ENCODE measurements around the gene GSS.
"Not testable (repeated sequence)": the region's sequence is repeated elsewhere in the genome, so short reads cannot be mapped to it uniquely, and the experiment has no call there.

The GSS gene

GRCh38 chr20:34907616-34908469 lies 47.8 kb downstream of the GSS start:
- DNase-seq (ENCODE audit: low spot score) = peak; percentile 90

DNA sequence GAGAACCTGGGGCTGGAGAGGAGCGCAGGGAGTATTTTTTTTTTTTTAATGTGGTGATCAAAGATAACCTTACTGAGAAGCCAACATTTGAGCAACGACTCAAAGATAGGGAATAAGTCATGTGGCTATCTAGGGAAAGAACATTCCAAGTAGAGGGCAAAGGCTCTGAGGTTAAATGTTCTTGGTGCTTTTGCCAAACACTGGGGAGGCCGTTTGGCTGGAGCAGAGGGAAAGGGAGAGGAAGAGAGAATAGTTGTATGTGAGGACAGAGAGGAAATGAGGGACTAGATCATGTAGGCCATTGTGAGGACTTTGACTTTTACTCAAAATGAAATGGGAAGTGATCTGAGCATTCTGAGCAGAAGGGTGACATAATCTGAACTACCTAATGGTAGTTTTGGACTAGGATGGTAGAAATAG lies 51.4 kb downstream of the GSS start:
- DNase-seq (ENCODE audit: low spot score) = no peak

GRCh38 chr20:34898731-34899130 lies 56.9 kb downstream of the GSS start:
- not testable (repeated sequence) for DNase-seq (ENCODE audit: low spot score)

- not testable (repeated sequence) for DNase-seq (ENCODE audit: low spot score)
These were observed 57.5 kb downstream of the GSS start for GRCh38 chr20:34898129-34898528.

- no peak for DNase-seq (ENCODE audit: low spot score)
These were observed 59.5 kb downstream of the GSS start for GRCh38 chr20:34896086-34896621.

DNA sequence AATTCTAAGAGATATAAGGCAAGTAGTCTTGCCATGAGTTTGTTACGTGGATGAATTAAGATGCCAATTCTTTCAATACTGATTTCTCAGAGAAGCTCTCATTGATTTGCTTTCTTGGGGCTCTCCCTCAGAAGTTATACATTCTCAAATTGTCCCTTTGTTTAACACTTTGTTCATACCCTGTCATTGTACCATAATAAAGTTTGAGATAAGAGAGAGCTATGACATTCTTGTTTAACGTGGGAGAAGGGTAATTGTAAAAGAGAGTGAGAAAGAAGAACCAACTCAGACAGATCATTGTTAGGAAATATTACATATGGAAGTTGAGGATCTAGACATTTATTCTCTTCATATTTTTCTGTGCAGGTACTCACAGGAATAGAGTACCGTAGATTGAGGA lies 60.1 kb downstream of the GSS start:
- no peak for DNase-seq (ENCODE audit: low spot score)

DNA sequence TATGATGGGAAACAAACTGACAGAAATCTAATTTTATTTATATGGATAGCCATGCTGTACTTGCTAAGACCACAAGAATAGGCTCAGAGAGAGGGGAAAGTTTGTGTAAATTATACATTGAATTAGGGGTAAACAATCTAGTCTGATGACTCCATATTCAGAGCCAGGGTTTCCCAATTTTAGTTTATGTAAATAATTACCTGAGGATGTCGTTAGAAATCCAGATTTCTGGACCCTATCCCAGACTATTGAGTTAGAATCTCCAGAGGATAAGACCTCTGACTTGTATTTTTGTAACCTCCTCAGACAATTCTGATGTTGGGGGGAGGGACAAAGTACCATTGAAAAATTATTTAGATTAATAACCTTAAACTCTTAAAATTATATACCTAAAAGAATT lies 60.9 kb downstream of the GSS start:
- DNase-seq (ENCODE audit: low spot score) = no peak

- no peak for DNase-seq (ENCODE audit: low spot score)
These were observed 62.9 kb downstream of the GSS start for GRCh38 chr20:34892671-34893070.

GRCh38 chr20:34891166-34892062 lies 64.2 kb downstream of the GSS start:
- peak; percentile 69 for DNase-seq (ENCODE audit: low spot score)

DNA sequence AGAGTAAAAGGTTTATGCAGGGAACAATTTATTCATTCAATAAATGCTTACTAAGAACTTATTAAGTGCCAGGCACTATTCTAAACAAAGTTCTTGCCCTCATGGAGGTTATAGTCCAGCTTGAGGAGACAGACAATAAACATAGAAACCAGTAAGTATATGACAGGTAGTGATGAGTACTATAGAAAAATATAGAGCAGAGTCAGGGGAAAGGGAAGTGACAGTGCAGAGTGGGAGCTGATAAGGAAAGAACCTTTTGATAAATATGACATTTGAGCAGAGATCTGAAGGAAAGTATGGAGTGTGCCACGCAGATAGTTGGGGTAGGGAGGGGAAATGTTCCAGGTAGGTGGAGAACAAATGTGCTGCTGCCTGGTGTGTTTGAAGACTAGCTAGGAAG lies 67.1 kb downstream of the GSS start:
- DNase-seq (ENCODE audit: low spot score) = no peak

GRCh38 chr20:34887023-34887422 lies 68.6 kb downstream of the GSS start:
- no peak for DNase-seq (ENCODE audit: low spot score)

DNA sequence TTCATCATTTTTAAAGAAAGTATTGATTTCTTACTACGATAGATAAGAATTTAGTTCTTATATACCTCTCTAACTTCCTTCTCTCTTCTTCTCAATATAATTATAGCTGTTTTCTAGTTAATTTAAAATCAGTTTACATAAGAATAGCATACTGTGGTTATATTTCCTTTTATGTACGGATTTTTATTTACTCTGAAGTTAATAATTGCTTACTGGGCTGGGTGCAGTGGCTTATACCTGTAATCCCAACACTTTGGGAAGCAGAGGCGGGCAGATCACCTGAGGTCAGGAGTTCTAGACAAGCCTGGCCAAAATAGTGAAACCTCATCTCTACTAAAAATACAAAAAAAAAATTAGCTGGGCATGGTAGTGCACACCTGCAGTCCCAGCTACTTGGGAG lies 69.5 kb downstream of the GSS start:
- no peak for DNase-seq (ENCODE audit: low spot score)

- DNase-seq (ENCODE audit: low spot score) = no peak
These were observed 71.3 kb downstream of the GSS start for GRCh38 chr20:34884260-34884659.

DNA sequence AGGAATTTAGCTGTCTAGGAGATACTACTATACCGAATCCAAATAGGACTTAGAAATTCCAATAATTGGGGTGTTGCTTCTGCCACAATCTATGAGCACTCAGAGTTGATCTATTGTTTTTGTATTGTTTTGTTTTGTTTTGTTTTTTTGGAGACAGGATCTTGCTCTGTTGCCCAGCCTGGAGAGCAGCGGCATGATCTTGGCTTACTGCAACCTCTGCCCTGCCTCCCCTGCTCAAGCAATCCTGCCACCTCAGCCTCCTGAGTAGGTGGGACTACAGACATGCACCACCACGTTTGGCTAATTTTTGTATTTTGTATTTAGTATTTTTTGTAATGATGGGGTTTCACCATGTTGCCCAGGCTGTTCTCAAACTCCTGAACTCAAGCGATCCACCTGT lies 71.8 kb downstream of the GSS start:
- DNase-seq (ENCODE audit: low spot score) = no peak

DNA sequence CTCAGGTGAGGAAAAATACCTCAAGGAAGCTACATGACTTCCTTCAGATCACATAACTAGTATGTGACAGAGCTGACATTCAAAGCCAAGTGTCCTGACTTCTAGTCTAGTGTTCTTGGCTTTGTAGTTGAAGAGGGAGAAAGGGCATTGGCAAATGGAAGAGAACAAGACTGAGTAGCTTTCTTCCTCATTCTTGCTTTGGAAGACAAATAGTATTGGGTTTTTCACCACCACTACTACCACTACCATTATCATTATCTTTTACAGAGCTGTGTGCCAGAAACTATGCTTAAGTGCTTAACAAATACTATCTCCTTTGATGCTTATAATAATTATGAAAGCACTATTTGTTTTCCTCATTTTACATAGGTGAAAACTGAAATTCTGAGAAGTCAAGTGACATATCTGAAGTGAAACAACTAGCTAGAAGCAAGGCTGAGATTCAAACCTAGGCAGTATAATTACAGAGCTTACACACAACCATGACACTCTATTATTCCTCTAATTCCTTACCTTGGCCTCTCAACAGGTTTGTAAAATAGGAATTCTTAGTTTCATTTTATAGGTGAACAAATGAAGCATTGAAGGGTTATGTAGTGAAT lies 72.4 kb downstream of the GSS start:
- no peak for DNase-seq (ENCODE audit: low spot score)

GRCh38 chr20:34881689-34882088 lies 73.9 kb downstream of the GSS start:
- no peak for DNase-seq (ENCODE audit: low spot score)

DNA sequence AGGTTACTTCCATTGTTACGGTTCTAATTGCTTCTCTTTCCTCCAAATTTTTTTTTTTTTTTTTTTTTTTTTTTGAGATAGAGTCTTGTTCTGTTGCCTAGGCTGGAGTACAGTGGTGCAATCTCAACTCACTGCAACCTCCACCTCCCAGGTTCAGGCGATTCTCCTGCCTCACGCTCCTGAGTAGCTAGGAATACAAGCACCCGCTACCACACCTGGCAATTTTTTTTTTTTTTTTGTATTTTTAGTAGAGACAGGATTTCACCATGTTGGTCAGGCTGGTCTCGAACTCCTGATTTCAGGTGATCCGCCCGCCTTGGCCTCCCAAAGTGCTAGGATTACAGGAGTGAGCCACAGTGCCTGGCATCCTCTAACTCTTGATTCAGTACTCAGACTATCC lies 74.6 kb downstream of the GSS start:
- not testable (repeated sequence) for DNase-seq (ENCODE audit: low spot score)

DNA sequence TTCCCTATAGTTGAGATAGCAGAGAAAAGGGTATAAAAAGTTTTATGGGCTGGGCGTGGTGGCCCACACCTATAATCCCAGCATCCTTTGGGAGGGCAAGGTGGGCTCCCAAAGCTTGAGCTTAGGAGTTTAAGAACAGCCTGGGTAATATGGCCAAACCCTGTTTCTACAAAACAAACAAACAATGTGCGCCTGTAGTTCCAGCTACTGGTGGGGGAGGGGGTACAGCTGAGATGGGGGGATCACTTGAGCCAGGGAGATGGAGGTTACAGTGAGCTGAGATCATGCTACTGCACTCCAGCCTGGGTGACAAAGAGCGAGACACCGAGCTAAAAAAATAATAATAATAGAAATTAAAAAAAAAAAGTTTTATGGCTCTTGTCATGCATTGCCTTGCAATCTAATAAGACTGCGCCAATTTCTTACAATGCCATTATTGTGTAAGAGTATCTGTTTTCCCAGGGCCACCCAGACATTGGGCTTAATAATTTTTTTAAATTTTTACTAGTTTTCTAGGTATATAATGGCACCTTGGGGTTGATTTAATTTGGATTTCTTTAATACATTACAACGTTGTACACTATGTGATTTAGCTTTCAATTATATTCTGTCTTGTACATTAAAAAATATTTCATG lies 75.3 kb downstream of the GSS start:
- DNase-seq (ENCODE audit: low spot score) = no peak

Measured in AG20443 (cell line).